ENCODE results near the gene TNIP1.

DNA sequence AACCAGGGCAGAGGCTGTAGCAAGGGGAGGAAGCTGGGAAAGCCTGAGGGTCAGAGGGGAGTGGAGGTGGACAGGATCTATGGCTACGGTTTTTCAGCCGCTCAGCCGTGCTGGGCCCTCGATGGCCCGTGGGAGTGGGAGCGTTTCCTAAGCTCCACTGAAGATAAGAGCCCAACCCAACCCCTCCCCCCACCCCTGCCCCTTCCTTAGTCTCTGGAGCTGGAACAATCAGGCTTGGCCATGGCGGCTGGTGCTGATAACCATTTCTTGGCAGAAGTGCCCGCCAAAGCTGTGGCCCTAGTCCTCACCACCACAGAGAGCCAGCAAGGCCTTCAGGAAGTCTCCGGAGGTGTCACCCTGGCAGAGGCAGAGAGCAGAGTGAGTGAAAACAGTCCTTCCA is 20.3 kb upstream of the TNIP1 start:
- TF ChIP-seq, protein P1, sequence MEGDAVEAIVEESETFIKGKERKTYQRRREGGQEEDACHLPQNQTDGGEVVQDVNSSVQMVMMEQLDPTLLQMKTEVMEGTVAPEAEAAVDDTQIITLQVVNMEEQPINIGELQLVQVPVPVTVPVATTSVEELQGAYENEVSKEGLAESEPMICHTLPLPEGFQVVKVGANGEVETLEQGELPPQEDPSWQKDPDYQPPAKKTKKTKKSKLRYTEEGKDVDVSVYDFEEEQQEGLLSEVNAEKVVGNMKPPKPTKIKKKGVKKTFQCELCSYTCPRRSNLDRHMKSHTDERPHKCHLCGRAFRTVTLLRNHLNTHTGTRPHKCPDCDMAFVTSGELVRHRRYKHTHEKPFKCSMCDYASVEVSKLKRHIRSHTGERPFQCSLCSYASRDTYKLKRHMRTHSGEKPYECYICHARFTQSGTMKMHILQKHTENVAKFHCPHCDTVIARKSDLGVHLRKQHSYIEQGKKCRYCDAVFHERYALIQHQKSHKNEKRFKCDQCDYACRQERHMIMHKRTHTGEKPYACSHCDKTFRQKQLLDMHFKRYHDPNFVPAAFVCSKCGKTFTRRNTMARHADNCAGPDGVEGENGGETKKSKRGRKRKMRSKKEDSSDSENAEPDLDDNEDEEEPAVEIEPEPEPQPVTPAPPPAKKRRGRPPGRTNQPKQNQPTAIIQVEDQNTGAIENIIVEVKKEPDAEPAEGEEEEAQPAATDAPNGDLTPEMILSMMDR (IDR thresholded peaks at IDR 0.05 in 8 of 11, conservative IDR thresholded peaks at IDR 0.05 in 3 of 11), result no peak
- no peak for TF ChIP-seq POLR2A (IDR thresholded peaks at IDR 0.05)

Data from spleen (tissue), 7 donors.